Fibroblast of mammary gland (primary cell): ENCODE measurements around the gene FTSJ3.
"Not testable (repeated sequence)": the region's sequence is repeated elsewhere in the genome, so short reads cannot be mapped to it uniquely, and the experiment has no call there.

Experiments used
- DNase-seq: peaks from one replicate; pipeline ENCODE4 v3.0.0-alpha.2; 2010; ENCODE audit warnings: low read depth
- H3K4me3 ChIP-seq: 2 replicates; pipeline ENCODE4 v1.5.1; 2011; ENCODE audit warnings: low read depth, mild to moderate bottlenecking, low read length, moderate library complexity; ENCODE audit not compliant: control insufficient read depth
- TF ChIP-seq, protein P1 (sequence below): conservative IDR thresholded peaks from 2 replicates; pipeline ENCODE4 v1.5.1; 2011; ENCODE audit warnings: low read depth, low read length, inconsistent platforms; ENCODE audit not compliant: control insufficient read depth, insufficient read depth

FTSJ3 gene, protein sequence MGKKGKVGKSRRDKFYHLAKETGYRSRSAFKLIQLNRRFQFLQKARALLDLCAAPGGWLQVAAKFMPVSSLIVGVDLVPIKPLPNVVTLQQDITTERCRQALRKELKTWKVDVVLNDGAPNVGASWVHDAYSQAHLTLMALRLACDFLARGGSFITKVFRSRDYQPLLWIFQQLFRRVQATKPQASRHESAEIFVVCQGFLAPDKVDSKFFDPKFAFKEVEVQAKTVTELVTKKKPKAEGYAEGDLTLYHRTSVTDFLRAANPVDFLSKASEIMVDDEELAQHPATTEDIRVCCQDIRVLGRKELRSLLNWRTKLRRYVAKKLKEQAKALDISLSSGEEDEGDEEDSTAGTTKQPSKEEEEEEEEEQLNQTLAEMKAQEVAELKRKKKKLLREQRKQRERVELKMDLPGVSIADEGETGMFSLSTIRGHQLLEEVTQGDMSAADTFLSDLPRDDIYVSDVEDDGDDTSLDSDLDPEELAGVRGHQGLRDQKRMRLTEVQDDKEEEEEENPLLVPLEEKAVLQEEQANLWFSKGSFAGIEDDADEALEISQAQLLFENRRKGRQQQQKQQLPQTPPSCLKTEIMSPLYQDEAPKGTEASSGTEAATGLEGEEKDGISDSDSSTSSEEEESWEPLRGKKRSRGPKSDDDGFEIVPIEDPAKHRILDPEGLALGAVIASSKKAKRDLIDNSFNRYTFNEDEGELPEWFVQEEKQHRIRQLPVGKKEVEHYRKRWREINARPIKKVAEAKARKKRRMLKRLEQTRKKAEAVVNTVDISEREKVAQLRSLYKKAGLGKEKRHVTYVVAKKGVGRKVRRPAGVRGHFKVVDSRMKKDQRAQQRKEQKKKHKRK

DNA sequence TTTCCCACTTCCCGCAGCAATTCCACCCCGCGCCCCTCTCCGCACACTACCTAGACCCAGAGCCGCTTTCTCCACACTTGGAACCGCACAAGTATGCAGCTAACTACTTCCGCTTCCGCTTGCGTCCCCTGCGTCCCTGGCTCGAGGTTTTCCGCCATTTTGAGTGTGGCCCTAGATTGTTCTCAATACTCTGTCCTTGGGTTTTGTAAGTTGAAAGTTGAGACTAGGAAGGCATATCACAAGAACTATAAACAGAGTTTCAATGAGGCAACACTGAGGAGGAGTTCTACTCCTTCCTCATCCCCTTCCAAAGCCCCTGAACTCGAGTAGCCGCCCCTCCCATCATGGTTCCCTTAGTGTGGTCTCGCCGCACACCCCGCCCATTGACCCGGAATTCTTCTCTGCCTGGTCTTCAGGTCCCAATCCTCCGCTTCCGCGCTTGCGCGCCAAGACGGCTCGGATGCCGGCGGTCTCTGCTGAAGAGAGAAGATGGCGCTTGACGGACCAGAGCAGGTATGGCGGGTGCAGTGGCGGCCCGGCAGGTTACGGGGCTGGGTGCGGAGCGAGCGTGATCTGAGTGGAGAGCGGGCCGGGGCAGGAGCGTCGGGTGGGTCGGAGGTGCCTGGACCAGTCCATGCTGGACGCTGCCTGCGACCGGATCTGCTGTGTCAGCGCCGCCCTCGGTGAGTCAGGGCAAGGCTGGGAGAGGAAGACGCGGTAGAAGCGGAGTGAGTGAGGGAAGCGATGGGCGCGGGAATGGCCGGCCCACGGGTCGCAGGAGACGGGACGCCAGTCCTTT lies at the start of gene FTSJ3, which contains the start of gene PSMC5:
FTSJ3 (minus strand) TSS at position 662 of the 799 bp plus-strand sequence. CDS start 761 bp downstream, outside the sequence.
PSMC5 (plus strand) TSS at position 430 of the 799 bp plus-strand sequence; CDS start at position 490, 60 bp downstream.
- H3K4me3 ChIP-seq: peak within 1 kb of the TSS; percentile 97
- peak; percentile 92 for DNase-seq
- TF ChIP-seq, protein P1, sequence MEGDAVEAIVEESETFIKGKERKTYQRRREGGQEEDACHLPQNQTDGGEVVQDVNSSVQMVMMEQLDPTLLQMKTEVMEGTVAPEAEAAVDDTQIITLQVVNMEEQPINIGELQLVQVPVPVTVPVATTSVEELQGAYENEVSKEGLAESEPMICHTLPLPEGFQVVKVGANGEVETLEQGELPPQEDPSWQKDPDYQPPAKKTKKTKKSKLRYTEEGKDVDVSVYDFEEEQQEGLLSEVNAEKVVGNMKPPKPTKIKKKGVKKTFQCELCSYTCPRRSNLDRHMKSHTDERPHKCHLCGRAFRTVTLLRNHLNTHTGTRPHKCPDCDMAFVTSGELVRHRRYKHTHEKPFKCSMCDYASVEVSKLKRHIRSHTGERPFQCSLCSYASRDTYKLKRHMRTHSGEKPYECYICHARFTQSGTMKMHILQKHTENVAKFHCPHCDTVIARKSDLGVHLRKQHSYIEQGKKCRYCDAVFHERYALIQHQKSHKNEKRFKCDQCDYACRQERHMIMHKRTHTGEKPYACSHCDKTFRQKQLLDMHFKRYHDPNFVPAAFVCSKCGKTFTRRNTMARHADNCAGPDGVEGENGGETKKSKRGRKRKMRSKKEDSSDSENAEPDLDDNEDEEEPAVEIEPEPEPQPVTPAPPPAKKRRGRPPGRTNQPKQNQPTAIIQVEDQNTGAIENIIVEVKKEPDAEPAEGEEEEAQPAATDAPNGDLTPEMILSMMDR: no peak

DNA sequence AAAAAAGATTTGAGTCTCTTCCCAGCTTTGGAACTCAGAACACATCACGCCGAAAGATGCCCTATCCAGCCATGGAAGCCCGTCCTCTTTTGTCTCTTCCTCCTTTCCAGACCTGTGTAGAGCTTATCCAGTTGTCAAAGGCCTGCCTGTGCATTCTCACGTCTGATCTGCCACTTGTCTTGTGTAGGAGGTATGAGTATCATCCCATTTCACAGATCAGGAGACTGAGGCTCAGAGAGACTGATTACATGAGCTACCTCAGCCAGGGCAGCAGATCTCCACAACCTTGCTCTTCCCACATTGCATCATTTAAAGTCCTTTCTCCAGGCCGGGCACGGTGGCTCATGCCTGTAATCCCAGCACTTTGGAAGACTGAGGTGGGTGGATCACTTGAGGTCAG lies 47.2 kb upstream of the FTSJ3 start:
- not testable (repeated sequence) for DNase-seq, H3K4me3 ChIP-seq

DNA sequence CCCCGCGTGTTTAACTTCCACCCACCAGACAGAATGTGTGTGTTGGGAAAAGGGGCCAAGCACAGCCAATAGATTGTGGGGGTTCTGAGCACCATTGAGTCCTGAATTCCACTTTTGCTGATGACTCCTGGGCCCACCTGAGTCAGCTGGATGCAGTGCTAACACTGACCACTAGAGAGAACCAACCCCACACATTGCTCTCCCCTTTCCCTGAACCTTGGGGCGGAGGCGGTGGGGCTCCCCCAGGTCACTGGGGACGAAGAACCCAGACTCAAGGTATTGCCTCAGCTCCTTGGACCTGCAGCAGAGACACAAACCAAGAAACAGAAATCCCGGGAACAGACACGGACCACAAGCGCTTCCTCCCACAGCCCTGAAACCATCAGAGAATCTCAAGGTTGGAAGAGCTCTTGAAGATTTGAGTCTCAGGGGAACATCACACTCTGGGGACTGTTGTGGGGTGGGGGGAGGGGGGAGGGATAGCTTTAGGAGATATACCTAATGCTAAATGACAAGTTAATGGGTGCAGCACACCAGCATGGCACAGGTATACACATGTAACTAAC lies 46.7 kb upstream of the FTSJ3 start:
- not testable (repeated sequence) for H3K4me3 ChIP-seq, DNase-seq

DNA sequence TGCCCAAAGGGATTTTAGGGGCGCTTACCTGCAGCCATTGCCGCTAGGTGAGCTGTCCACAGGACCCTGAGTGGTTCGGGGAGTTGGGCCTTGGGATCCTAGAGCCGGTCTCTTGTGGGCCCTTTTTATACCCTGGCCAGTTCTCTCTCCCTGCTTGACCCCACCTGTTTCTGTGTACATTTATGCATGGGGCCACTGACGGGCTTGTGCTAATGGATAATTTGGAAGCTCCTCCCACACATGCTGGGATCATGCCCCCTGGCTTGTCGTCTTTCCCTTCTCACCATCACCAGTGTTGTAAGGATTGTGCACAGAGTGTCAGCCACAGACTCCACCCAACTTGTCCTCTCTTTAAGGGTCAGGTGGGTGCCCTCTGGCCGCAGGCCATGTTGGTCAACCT lies 46.1 kb upstream of the FTSJ3 start, which contains the start of gene CSH2:
CSH2 (minus strand) TSS at position 101 of the 400 bp plus-strand sequence; CDS start at position 38, 63 bp downstream.
- not testable (repeated sequence) for DNase-seq, H3K4me3 ChIP-seq

DNA sequence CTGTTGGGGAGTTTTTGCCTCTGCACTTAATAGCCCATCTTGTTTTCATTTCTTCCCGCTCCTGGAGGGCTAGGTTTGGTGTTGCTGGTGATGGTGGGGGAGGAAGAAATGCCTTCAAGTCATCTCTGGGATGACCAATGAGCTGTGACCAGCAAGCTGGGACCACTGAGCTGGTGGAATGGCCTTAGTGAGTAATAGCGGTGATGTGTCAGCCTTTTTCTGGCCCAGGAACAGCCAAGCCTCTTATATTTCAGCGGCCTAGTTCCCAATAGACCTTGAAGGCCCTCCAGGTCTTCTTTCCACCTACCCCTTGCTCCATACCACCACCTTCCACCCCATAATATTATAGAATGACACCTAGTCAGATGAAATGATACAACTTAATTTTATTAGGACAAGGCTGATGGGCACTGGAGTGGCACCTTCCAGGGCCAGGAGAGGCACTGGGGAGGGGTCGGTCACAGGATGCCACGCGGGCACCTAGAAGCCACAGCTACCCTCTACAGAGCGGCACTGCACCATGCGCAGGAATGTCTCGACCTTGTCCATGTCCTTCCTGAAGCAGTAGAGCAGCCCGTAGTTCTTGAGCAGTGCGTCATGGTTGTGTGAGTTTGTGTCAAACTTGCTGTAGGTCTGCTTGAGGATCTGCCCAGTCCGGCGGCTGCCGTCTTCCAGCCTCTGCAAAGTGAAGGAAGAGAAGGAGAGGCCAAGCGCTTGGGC lies 44.3 kb upstream of the FTSJ3 start:
- DNase-seq: peak; percentile 23
- not testable (repeated sequence) for H3K4me3 ChIP-seq

DNA sequence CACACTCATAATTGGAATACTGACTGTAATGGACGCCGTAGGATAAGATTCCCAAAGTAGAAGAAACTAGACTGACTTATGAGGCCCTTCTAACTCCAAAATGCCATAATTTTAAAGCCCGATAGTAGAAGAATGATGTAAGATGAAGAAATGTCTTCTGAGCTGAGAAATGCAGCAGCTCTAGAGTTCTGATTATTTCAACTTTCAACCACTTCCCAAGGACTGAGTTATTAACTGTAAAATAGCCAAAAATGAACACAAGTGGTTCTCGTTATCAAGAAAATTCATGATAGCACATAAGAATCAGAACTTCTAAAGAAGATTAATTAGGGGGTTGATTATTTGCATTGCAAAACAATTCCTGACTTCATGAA lies 42.8 kb upstream of the FTSJ3 start:
- not testable (repeated sequence) for DNase-seq, H3K4me3 ChIP-seq

DNA sequence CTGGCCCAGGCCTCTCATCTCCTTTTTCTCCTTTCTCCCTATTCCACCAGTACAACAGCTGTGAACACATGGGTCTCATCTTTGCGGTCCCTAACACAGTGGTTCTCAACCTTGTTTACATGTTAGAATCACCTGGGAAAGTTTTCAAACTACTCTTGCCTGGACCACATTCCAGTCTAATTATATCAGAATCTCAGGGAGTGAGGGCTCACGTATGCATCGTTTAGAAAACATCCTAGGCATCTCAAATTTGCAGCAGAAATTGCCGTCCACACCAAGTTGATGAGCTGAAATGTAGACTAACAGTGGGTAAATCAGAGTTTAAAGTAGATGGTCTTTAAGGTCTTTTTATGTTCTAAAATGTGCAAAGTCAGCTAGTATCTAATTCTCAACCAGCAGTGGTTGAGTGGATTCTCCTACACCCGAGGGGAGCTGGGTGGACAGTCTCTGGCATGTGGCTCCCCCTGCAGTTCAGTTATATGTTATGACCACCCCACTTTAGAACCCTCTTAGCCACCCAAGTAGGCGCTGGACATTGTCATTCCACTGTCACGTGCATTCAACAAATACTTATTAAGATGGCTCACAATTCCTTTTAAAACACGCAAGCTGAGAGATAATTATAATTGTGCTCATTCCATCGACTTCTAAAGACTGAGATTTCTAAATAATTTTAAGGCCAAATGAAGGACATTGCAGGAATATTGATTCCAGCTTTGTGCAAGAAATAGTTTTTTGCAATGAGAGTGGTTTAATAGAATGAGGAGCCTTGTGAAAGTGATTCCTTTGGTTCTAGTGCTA lies 42.2 kb upstream of the FTSJ3 start:
- TF ChIP-seq, protein P1: peak; percentile 10
- not testable (repeated sequence) for DNase-seq, H3K4me3 ChIP-seq

DNA sequence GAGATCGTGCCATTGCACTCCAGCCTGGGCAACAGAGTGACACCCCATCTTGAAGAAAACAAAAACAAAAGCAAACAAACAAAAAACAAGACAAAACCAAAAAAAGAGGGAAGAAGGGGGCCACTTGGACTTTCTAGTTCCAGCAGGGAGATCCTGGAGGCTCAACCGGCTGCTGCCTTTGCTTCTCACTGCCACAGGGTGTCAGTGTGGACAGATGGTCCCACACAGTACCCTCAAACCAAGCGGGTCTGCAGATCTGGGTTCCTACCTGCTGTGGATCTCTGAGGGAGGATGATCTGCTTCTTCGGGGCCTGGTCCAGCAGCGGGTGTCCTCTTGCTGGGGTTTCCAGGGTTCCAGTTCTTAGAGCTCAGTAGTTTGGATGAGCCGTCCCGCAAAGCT lies 39.2 kb upstream of the FTSJ3 start:
- not testable (repeated sequence) for DNase-seq, H3K4me3 ChIP-seq

DNA sequence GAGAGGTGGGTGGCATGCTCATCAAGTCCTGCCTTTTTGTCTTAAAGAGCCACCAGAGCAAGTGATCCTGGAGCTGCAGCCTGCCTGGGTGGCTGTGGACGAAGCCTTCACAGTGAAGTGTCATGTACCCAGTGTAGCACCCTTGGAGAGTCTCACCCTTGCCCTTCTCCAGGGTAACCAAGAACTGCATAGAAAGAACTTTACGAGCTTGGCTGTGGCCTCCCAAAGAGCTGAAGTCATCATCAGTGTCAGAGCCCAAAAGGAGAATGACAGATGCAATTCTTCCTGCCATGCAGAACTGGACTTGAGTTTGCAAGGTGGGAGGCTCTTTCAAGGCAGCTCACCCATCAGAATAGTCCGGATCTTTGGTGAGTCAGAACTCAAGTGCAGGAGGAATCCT lies 31.8 kb upstream of the FTSJ3 start:
- no peak overlapping the region for H3K4me3 ChIP-seq
- DNase-seq: no peak
- TF ChIP-seq, protein P1: no peak

DNA sequence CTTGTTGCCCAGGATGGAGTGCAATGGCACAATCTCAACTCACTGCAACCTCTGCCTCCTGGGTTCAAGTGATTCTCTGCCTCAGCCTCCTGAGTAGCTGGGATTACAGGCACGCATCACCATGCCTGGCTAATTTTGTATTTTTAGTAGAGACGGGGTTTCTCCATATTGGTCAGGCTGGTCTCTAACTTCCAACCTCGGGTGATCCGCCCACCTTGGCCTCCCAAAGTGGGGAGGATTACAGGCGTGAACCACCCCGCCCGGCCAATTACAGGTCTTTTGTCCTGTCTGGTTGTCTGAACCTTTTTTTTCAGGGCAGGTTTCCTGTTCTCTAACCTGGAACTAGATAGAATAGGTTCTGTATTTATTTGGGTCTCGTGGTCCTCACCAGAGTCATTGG lies 29.0 kb upstream of the FTSJ3 start:
- DNase-seq, H3K4me3 ChIP-seq: not testable (repeated sequence)
